ENCODE data around the gene RAB9A.

DNA sequence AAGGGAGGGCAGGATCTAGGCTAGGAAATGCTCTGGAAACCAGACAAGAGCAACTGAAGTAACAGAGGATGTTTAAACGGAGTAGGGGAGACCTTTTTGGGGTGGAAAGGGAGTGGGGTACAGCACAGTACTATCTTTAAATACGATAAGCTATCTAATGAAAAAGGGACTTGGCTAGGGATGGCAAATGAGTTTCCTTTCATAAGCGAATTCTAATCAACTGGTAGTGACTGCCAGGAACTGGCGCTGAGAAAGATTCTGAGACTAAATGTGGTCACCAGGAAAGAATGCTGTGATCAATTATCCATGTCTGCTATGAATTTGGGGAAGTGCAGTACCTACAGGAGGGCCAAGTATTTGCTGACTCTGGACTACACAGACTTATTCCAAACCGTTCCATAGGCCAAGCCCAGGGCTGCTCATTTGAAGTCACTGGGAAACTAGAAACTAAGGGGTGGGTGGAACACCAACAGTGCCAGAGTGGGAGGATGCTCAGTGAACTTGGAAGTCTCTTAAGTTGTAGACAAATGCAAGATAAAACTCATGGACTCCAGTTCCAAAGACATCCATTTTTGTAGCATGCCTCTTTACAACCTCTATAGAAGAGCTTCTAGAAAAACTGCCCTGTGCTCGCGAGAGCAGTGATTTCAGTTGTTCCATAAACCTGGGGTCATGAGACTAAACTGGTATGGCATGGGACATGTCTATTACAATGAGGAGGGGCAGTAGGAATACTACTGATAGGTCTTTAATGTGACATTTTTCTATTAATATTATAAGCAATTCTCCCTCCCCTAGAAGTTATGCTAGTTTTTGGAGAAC lies 43.5 kb downstream of the RAB9A start:
- TF ChIP-seq EZH2 (IDR thresholded peaks at IDR 0.05; ENCODE audit: insufficient read depth, low read length) = no peak
- TF ChIP-seq, protein P1, sequence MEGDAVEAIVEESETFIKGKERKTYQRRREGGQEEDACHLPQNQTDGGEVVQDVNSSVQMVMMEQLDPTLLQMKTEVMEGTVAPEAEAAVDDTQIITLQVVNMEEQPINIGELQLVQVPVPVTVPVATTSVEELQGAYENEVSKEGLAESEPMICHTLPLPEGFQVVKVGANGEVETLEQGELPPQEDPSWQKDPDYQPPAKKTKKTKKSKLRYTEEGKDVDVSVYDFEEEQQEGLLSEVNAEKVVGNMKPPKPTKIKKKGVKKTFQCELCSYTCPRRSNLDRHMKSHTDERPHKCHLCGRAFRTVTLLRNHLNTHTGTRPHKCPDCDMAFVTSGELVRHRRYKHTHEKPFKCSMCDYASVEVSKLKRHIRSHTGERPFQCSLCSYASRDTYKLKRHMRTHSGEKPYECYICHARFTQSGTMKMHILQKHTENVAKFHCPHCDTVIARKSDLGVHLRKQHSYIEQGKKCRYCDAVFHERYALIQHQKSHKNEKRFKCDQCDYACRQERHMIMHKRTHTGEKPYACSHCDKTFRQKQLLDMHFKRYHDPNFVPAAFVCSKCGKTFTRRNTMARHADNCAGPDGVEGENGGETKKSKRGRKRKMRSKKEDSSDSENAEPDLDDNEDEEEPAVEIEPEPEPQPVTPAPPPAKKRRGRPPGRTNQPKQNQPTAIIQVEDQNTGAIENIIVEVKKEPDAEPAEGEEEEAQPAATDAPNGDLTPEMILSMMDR (IDR thresholded peaks at IDR 0.05; ENCODE audit: insufficient read depth, low read depth, low read length) = no peak
